Brain microvascular endothelial cell (primary cell): ENCODE results near the gene ITGA2.

Source experiments
- DNase-seq: peaks from one replicate; pipeline ENCODE4 v3.0.0-alpha.2; 2020
- H3K27ac ChIP-seq: fragments of 250-450 bp; sonication (Bioruptor Pico); 2 replicates; pipeline ENCODE4 v1.5.1; 2020; ENCODE audit warnings: mild to moderate bottlenecking, moderate library complexity
- H3K27me3 ChIP-seq: fragments of 250-450 bp; sonication (Bioruptor Pico); replicated peaks from 2 replicates; pipeline ENCODE4 v1.5.1; 2020; ENCODE audit warnings: mild to moderate bottlenecking
- H3K36me3 ChIP-seq: fragments of 250-450 bp; sonication (Bioruptor Pico); replicated peaks from 2 replicates; pipeline ENCODE4 v1.5.1; 2020; ENCODE audit warnings: mild to moderate bottlenecking
- H3K4me3 ChIP-seq: 2 replicates; pipeline ENCODE4 v1.5.1; 2011; ENCODE audit warnings: low read depth, mild to moderate bottlenecking, control low read depth, low read length, moderate library complexity
- CTCF ChIP-seq: IDR thresholded peaks from 2 replicates; pipeline ENCODE4 v1.5.1; 2011; ENCODE audit warnings: low read depth, mild to moderate bottlenecking, moderate library complexity, low read length, control low read depth, inconsistent platforms; ENCODE audit errors: missing control alignments
- in situ Hi-C: cut with HindIII; loops from 2 replicates; pipeline ENCODE4 v1.10.0; 2017; ENCODE audit warnings: low sequenced_read_pairs, low pct_ligation_motif_present

ITGA2 gene

GRCh38 chr5:53063791-53064190 is 74.6 kb downstream of the ITGA2 start:
- H3K27ac ChIP-seq, result no peak overlapping the region
- peaks cover 30% of the 10 kb centered on the region for H3K36me3 ChIP-seq
- H3K27me3 ChIP-seq, result no peaks in the 10 kb centered on the region
- no peak for TF ChIP-seq CTCF
- DNase-seq, result no peak
- in situ Hi-C loops, result no loop called here
- H3K4me3 ChIP-seq, result no peak overlapping the region

- TF ChIP-seq CTCF, result no peak
- in situ Hi-C loops, result no loop called here
- Histone ChIP-seq H3K27ac (no peak overlapping the region), H3K27me3 (no peaks in the 10 kb centered on the region), H3K4me3 (no peak overlapping the region), H3K36me3 (peaks cover 16% of the 10 kb centered on the region)
- no peak for DNase-seq
Observed at GRCh38 chr5:53066088-53066487, 76.9 kb downstream of the ITGA2 start.

- Histone ChIP-seq H3K27me3 (no peaks in the 10 kb centered on the region), H3K4me3 (no peak overlapping the region), H3K27ac (no peak overlapping the region), H3K36me3 (peaks cover 19% of the 10 kb centered on the region)
- TF ChIP-seq CTCF, result no peak
- peak; percentile 32 for DNase-seq
- in situ Hi-C loops, result no loop called here
Observed at GRCh38 chr5:53067641-53068040, 78.5 kb downstream of the ITGA2 start.

DNA sequence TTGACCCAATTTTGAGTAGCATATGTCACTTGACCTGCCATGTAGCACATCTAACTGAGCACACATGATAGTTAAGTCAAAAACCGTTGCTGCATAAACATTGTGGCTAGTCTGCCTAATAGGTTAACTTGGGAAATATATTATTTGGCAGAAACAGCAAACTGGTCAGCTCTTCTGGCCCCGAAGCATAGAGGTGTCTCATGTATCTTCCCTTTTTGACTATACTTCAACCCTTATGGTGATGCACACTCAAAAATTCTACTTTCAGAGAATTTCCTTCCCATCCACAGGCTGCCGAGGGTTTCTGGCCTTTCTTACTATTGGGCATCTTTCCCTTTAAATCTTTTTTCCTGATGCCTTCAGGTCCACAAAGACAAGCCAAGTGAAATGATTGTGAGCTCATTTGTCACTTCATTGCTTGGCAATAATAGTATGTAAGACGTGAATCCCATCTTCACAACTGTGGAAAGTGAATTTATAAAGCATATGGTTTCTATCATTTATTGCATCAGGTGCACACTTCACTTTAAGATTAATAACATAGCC is 79.2 kb downstream of the ITGA2 start:
- Histone ChIP-seq H3K36me3 (peaks cover 24% of the 10 kb centered on the region), H3K27ac (no peak overlapping the region), H3K4me3 (no peak overlapping the region), H3K27me3 (no peaks in the 10 kb centered on the region)
- TF ChIP-seq CTCF, result no peak
- DNase-seq, result no peak
- in situ Hi-C loops, result no loop called here

GRCh38 chr5:53069626-53070025 is 80.5 kb downstream of the ITGA2 start:
- peaks cover 32% of the 10 kb centered on the region for H3K36me3 ChIP-seq
- TF ChIP-seq CTCF, result no peak
- DNase-seq, result peak; percentile 95
- peak overlapping the region; percentile 56 for H3K27ac ChIP-seq
- no peaks in the 10 kb centered on the region for H3K27me3 ChIP-seq
- H3K4me3 ChIP-seq, result no peak overlapping the region
- in situ Hi-C loops, result no loop called here

DNA sequence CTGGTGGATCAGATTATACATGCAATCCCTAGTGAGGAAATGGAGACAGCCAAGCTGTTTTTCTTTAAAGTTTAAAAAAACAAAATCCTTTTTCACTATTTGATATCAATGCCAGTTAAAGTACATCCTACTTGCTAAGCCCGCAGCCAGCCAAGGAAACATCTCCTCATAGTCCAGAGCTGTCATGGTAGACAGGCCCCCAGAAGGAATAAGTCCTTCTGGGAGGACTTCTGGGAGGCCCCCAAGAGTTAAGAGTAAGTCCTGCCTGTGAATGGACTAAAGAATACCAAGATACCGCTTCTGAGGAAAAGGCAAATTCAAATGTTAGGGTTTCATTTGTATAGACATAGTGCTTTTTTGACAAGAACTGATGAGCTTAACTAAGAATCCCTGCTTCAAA is 82.1 kb downstream of the ITGA2 start:
- DNase-seq, result no peak
- Histone ChIP-seq H3K27ac (no peak overlapping the region), H3K27me3 (no peaks in the 10 kb centered on the region), H3K36me3 (peaks cover 45% of the 10 kb centered on the region), H3K4me3 (no peak overlapping the region)
- in situ Hi-C loops, result no loop called here
- no peak for TF ChIP-seq CTCF
